BJ (cell line): ENCODE results near the gene KDM2A. TPM values are rescaled to one million over a fixed set of nuclear protein-coding genes. Genes with fewer than 3 reads are reported as not detected.
A peak's percentile ranks its signal among the peaks of the same experiment; 100 is the strongest.

Source experiments
- CTCF ChIA-PET: fragments of 350-600 bp; formaldehyde crosslinking; extraction: SDS; loops from one replicate; lab custom pipeline; 2021; ENCODE audit warnings: antibody characterized with exemption, inconsistent platforms; lab: Yijun Ruan, JAX
- POLR2A ChIA-PET: fragments of 300-600 bp; sonication (Branson Sonifier 250); formaldehyde crosslinking; extraction: SDS; loops from one replicate; lab custom pipeline; 2021; ENCODE audit warnings: antibody characterized with exemption; lab: Charles Lee
- DNase-seq: peaks from one replicate; pipeline ENCODE4 v3.0.0-alpha.2; 2011; ENCODE audit warnings: low read depth
- H3K27me3 ChIP-seq: 2 replicates; pipeline ENCODE4 v1.6.0; 2011; ENCODE audit warnings: low read length; ENCODE audit not compliant: control insufficient read depth, insufficient read depth
- H3K36me3 ChIP-seq: 2 replicates; pipeline ENCODE4 v1.5.1; 2011; ENCODE audit warnings: low read length; ENCODE audit not compliant: control insufficient read depth, insufficient read depth
- H3K4me3 ChIP-seq: 2 replicates; pipeline ENCODE4 v1.5.1; 2011; ENCODE audit warnings: low read depth, mild to moderate bottlenecking, control low read depth, low read length
- polyA plus RNA-seq: library from polyadenylated mRNA; depleted of rRNA; stranded (reverse); fragments of >200 nt; gene quantifications from 2 replicates; pipeline ENCODE4 v1.2.3, GENCODE V29; 2011
- TF ChIP-seq, protein P1 (sequence below): IDR thresholded peaks from 2 replicates; pipeline ENCODE4 v1.5.1; 2011; ENCODE audit warnings: low read depth, mild to moderate bottlenecking, control low read depth, inconsistent platforms, low read length, moderate library complexity; ENCODE audit not compliant: insufficient read depth

Gene KDM2A
- polyA plus RNA-seq, 1 experiment = 63.5 TPM

DNA sequence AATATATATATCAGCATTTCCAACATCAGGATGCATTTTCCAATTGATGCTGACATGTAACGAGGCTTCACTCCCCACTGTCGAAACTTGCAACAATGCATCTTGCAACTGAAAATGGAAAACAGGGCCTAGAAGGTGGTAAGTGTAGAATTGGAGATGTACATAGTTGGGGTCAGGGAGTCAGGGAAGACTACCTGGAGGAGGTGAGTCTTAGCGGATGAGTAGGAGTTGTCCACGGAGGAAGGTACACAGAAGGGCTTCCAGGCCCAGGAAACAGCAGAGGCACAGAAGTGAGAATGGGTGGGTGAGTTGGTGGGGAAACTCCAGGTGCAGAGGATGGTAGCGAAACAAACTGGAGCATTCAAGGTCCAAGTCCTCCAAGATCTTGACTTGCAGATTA, 145.2 kb downstream of the KDM2A start:
- Histone ChIP-seq H3K36me3 (peaks cover 7% of the 10 kb centered on the region), H3K27me3 (no peaks in the 10 kb centered on the region), H3K4me3 (no peak overlapping the region)
- TF ChIP-seq, protein P1, sequence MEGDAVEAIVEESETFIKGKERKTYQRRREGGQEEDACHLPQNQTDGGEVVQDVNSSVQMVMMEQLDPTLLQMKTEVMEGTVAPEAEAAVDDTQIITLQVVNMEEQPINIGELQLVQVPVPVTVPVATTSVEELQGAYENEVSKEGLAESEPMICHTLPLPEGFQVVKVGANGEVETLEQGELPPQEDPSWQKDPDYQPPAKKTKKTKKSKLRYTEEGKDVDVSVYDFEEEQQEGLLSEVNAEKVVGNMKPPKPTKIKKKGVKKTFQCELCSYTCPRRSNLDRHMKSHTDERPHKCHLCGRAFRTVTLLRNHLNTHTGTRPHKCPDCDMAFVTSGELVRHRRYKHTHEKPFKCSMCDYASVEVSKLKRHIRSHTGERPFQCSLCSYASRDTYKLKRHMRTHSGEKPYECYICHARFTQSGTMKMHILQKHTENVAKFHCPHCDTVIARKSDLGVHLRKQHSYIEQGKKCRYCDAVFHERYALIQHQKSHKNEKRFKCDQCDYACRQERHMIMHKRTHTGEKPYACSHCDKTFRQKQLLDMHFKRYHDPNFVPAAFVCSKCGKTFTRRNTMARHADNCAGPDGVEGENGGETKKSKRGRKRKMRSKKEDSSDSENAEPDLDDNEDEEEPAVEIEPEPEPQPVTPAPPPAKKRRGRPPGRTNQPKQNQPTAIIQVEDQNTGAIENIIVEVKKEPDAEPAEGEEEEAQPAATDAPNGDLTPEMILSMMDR = no peak
- CTCF ChIA-PET = interaction anchor here (0.7 to 4.9 kb wide), 5 partner anchors 39 to 118 kb away, joined by 3 to 133 read pairs (median 5); partner anchors contain the start of gene SSH3
- no peak for DNase-seq
- POLR2A ChIA-PET = no interaction called here

DNA sequence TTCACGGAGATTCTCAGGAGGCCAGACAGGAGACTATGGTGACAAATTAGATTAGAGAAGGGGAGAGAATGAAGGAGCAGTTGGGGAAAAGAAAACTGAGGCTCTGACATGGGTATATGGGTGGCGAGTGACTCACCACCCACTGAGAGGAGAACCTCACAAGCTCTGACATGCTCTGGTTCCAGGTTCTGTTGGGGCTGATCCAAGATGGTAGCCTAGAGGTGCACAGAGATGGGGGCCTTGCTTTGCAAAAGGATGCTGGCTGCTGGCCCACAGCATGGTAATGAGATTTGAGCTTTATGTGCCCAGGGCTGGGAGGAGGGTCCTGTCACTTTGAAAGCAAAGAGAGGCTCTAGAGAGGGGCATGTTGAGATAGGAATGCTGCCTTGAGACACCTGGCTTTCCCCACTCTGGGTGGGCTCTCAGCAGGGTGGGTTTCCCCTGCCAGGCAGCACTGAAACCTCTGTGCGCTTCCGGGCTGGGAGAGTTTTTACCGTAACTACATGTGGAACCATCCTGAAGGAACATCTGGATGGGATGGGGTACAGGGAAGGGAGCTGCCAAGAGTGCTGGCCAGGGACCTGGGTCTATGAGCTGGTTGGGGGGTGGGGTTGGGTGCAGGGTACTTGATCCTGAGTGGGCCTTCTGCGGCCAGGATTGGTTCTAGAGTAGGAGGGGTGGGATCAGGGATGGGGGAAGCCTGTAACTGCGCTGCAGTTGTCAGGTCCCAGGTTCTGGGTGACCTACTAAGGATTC, 146.0 kb downstream of the KDM2A start:
- TF ChIP-seq, protein P1 = no peak
- CTCF ChIA-PET = interaction anchor here (0.9 to 4.9 kb wide), 4 partner anchors 38 to 117 kb away, joined by 3 to 133 read pairs (median 6); partner anchors contain the start of gene SSH3
- DNase-seq = no peak
- Histone ChIP-seq H3K27me3 (no peaks in the 10 kb centered on the region), H3K4me3 (no peak overlapping the region), H3K36me3 (peaks cover 9% of the 10 kb centered on the region)
- POLR2A ChIA-PET = no interaction called here

DNA sequence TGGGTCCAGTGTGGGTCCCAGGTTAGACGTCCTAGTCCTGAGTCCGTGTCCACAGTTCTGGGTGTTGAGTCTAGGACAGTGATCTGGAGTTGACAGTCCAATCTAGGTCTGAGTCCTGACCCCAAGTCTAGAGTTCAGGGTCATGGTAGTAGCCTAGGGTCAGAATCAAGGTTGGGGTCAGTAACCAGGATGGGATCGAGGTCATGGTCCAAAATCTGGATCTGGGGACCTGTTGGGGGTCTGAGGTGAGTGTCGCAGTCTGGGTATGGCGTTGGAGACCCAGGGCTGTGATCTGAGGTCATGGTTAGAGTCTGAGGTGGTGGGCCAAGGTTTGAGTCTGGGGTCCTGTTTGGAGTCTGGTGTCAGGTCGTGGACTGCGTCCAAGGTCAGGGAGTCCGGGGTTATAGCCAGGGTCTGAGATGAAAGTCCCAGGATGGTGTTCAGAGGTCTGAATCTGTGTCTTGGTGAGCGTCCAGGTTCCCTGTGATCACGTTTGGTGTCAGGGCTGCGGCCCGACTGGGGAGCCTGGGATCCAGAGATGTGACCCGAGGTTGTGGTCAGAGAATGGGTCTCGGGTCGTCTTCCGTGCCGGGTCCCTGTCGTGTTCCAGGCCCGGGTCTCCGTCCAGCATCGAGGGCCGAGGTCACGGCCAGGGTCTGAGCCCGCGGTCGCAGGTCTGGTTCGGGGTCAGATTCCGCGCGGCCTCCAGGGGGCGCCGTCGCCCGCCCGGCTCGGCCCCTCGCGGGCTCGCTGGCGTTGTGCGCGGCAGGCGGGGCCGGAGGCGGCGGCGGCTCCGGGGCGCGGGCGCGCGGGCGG, 146.8 kb downstream of the KDM2A start:
- TF ChIP-seq, protein P1 = peak; percentile 65
- DNase-seq = no peak
- H3K4me3 ChIP-seq = peak overlapping the region; percentile 32
- CTCF ChIA-PET = interaction anchor here (1.0 to 4.9 kb wide), 7 partner anchors 52 to 117 kb away, joined by 3 to 133 read pairs (median 5); no protein-coding TSS in a partner anchor
- peaks cover 9% of the 10 kb centered on the region for H3K36me3 ChIP-seq
- POLR2A ChIA-PET = no interaction called here
- no peaks in the 10 kb centered on the region for H3K27me3 ChIP-seq

DNA sequence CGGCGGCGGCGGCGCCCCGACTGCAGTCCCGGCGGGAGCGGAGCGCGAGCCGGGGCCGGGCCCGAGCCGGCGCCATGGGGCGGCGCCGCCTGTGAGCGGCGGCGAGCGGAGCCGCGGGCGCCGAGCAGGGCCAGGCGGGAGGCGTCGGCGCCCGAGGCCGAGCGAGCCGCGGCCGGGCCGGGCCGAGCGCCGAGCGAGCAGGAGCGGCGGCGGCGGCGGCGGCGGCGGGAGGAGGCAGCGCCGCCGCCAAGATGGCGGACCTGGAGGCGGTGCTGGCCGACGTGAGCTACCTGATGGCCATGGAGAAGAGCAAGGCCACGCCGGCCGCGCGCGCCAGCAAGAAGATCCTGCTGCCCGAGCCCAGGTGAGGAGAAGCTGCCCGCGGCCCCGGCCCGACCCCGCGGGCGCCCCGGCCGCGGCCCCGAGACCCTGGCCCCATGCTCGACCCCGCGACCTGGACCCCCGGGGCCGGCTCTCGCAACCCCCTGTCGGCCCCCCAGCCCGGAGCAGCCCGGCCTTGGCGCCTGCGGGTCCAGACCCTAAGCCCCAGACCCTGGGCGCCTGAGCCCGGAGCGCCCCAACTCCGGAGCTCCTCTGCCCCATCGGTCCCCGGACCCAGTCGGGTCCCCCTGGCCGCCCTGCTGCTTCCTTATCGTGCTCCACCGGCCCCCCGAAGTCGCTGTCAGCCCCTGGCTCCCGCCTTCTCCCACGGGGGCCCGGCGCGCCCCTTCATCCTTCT, 147.6 kb downstream of the KDM2A start, which contains the start of gene GRK2:
Gene GRK2 (plus strand): TSS at position 25 of the 739 bp plus-strand sequence. CDS start 227 bp downstream, at position 252.
- CTCF ChIA-PET = interaction anchor here (0.7 to 2.5 kb wide), 10 partner anchors 22 to 116 kb away, joined by 3 to 31 read pairs (median 4); no protein-coding TSS in a partner anchor
- peaks cover 9% of the 10 kb centered on the region for H3K36me3 ChIP-seq
- POLR2A ChIA-PET = no interaction called here
- H3K27me3 ChIP-seq = no peaks in the 10 kb centered on the region
- TF ChIP-seq, protein P1 = no peak
- H3K4me3 ChIP-seq = peak within 1 kb of the TSS; percentile 81
- DNase-seq = no peak
